ENCODE data around the gene DNHD1.

- TF ChIP-seq CTCF (IDR thresholded peaks at IDR 0.05; ENCODE audit: low read length): no peak
- TF ChIP-seq EZH2 (optimal IDR thresholded peaks at IDR 0.05; ENCODE audit: low read depth, low read length): no peak
Observed at GRCh38 chr11:6526411-6527135, 29.5 kb downstream of the DNHD1 start.

Data from MM.1S (cell line).